ENCODE results near the gene FOXJ2. TPM values are rescaled to one million over a fixed set of nuclear protein-coding genes. Genes with fewer than 3 reads are reported as not detected.
"Not testable (repeated sequence)": the region's sequence is repeated elsewhere in the genome, so short reads cannot be mapped to it uniquely, and the experiment has no call there.

Gene FOXJ2
- total RNA-seq, 1 donor from 2014 or later = 24.0 TPM

DNA sequence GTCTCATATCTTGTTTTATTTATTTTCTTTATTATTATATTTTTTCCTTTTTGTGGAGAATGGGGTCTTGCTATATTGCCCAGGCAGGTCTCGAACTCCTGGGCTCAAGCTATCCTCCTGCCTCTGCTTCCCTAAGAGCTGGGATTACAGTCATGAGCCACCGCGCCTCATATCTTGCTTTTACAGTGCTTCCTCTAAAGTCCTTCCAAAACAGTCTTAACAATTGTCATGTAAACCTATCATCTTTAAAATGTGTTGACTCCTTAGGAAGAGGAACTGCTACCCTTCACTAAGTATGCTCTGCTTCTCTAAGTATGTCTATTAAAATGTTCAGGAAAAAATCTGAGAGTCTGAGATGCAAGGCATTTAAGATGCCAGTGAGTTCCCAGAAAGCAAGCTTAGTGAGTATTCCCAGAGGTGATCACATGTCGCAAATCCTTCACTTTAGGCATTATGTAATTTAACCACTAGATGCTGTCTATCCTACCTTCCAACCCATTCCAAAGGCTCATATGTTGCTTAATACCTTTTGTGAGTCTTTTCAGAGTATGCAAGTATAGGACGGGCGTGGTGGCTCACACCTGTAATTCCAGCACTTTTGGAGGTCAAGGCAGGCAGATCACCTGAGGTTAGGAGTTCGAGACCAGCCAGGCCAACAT lies 19.7 kb upstream of the FOXJ2 start:
- peaks cover 3% of the 10 kb centered on the region for H3K4me1 Mint-ChIP-seq (ENCODE audit: low read depth)
- H3K36me3 Mint-ChIP-seq (ENCODE audit: low read depth) = peaks cover 1% of the 10 kb centered on the region
- H3K9me3 Mint-ChIP-seq (ENCODE audit: low read depth) = no peaks in the 10 kb centered on the region
- no peak overlapping the region for H3K4me3 Mint-ChIP-seq (ENCODE audit: unreplicated experiment)
- H3K27ac Mint-ChIP-seq (ENCODE audit: unreplicated experiment) = no peak overlapping the region
- H3K27me3 Mint-ChIP-seq (ENCODE audit: low read depth) = peaks cover 28% of the 10 kb centered on the region
- DNase-seq (ENCODE audit: low spot score) = no peak
- TF ChIP-seq, protein P1, sequence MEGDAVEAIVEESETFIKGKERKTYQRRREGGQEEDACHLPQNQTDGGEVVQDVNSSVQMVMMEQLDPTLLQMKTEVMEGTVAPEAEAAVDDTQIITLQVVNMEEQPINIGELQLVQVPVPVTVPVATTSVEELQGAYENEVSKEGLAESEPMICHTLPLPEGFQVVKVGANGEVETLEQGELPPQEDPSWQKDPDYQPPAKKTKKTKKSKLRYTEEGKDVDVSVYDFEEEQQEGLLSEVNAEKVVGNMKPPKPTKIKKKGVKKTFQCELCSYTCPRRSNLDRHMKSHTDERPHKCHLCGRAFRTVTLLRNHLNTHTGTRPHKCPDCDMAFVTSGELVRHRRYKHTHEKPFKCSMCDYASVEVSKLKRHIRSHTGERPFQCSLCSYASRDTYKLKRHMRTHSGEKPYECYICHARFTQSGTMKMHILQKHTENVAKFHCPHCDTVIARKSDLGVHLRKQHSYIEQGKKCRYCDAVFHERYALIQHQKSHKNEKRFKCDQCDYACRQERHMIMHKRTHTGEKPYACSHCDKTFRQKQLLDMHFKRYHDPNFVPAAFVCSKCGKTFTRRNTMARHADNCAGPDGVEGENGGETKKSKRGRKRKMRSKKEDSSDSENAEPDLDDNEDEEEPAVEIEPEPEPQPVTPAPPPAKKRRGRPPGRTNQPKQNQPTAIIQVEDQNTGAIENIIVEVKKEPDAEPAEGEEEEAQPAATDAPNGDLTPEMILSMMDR (IDR thresholded peaks at IDR 0.05) = no peak

DNA sequence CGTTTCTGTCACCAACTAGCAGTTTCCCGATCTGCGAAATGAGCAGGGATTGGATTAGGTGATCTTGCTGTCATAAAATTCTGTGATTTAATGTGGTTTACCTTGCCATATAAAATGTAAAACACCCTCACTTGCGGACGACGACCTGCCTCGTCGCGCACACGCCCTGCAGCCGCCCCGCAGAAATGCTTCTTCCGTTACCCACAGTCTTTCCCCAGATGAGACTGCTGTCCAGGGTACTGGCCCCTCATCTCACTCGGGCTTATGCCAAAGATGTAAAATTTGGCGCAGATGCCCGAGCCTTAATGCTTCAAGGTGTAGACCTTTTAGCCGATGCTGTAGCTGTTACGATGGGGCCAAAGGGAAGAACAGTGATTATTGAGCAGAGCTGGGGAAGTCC lies 17.7 kb upstream of the FOXJ2 start:
- H3K9me3 Mint-ChIP-seq (ENCODE audit: low read depth) = no peaks in the 10 kb centered on the region
- H3K4me1 Mint-ChIP-seq (ENCODE audit: low read depth) = peaks cover 7% of the 10 kb centered on the region
- H3K4me3 Mint-ChIP-seq (ENCODE audit: unreplicated experiment) = no peak overlapping the region
- TF ChIP-seq, protein P1 (IDR thresholded peaks at IDR 0.05) = no peak
- H3K27me3 Mint-ChIP-seq (ENCODE audit: low read depth) = peaks cover 28% of the 10 kb centered on the region
- no peak for DNase-seq (ENCODE audit: low spot score)
- H3K36me3 Mint-ChIP-seq (ENCODE audit: low read depth) = peaks cover 1% of the 10 kb centered on the region
- H3K27ac Mint-ChIP-seq (ENCODE audit: unreplicated experiment) = no peak overlapping the region

DNA sequence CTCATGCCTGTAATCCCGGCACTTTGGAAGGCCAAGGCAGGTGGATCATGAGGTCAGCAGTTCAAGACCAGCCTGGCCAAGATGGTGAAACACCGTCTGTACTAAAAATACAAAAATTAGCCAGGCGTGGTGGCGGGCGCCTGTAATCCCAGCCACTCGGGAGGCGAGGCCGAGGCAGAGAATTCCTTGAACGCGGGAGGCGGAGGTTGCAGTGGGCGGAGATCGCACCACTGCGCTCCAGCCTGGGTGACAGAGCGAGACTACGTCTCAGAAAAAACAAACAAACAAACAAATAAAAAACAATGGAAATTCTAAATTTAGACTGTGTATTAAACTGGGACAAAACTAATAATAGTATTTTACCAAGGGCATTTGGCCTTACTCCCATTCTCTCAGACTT lies 14.3 kb upstream of the FOXJ2 start:
- not testable (repeated sequence) for H3K27ac Mint-ChIP-seq (ENCODE audit: unreplicated experiment); DNase-seq (ENCODE audit: low spot score); H3K36me3 Mint-ChIP-seq (ENCODE audit: low read depth); H3K9me3 Mint-ChIP-seq (ENCODE audit: low read depth); H3K4me1 Mint-ChIP-seq (ENCODE audit: low read depth)
- H3K27me3 Mint-ChIP-seq (ENCODE audit: low read depth) = peaks cover 28% of the 10 kb centered on the region
- peak overlapping the region; percentile 35 for H3K4me3 Mint-ChIP-seq (ENCODE audit: unreplicated experiment)

DNA sequence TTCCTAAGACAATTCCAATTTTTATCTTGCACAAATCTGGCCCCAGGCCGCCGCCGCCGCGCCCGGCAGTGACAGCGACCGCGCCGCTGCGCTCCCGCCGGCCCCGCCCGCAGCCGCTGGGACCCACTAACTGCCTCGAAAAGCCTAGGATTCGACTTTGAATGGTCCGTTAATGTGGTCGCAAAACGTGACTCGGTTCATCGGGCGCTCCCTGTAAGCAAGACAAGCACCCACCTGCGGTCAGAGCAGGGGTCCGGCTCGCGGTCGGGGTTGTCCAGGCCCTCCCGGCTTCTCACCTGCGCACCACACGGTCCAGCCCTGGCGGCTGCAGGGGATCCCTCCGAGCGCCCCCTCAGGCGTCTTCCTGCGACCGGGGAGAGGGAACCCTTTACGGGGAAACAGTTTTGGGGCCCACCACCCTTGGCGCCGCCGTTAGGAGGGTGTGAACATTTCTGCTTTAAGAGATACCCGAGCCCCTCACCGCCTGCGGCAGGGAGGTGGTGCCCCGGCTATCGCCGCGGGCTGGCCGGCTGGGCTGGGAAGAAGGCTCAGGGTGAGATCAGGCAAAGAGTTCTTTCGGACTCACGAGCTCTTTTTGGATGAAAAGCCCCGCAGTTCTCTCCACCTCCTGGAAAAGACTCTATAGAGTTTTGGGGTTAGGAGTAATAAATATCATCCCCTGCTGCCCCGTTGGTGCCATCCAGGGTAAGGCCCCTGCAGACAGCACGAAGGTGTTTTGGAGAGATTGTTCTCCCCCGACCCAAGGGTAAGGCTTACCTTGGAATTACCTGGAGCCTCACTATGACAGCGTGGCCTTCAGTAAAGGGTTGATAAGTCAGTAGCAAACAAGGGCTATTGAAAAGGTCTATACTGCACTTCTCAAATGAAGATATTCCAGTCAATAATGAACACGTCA lies 13.6 kb upstream of the FOXJ2 start:
- TF ChIP-seq, protein P1 (IDR thresholded peaks at IDR 0.05) = no peak
- H3K9me3 Mint-ChIP-seq (ENCODE audit: low read depth) = no peaks in the 10 kb centered on the region
- peaks cover 4% of the 10 kb centered on the region for H3K4me1 Mint-ChIP-seq (ENCODE audit: low read depth)
- DNase-seq (ENCODE audit: low spot score) = no peak
- peak overlapping the region; percentile 57 for H3K4me3 Mint-ChIP-seq (ENCODE audit: unreplicated experiment)
- H3K36me3 Mint-ChIP-seq (ENCODE audit: low read depth) = peaks cover 1% of the 10 kb centered on the region
- H3K27ac Mint-ChIP-seq (ENCODE audit: unreplicated experiment) = no peak overlapping the region
- H3K27me3 Mint-ChIP-seq (ENCODE audit: low read depth) = peaks cover 28% of the 10 kb centered on the region

DNA sequence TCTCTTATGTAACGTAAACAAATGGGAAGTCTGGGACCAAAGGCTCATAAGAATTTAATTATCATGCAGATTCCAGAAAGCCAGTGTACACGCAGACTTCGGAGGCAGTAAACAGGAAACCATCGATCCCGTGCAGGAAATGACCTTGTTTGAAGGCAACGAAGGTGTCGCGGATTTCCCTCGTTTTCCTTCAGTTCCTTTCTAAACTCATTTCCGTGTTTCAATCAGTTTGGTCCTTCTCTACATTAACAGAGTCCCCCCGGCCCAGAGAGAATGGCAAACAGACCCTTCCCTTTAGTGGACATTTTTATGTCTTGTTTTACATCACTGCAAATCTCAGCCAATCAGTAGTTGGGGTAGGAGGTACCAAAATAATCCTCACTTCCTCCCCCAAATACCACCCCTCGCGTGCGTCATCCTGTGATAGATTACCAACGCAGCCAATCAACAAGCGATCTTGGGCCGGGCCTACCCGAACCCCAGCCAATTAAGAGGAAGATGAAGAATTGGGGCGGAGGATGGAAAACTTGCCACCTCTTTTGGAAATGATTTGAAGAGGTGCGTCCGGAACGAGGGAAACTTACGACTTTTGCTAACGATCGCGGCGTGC lies 6.1 kb upstream of the FOXJ2 start:
- no peak for DNase-seq (ENCODE audit: low spot score)
- H3K4me1 Mint-ChIP-seq (ENCODE audit: low read depth) = peaks cover 13% of the 10 kb centered on the region
- H3K36me3 Mint-ChIP-seq (ENCODE audit: low read depth) = no peaks in the 10 kb centered on the region
- H3K27ac Mint-ChIP-seq (ENCODE audit: unreplicated experiment) = peak overlapping the region; percentile 99
- H3K27me3 Mint-ChIP-seq (ENCODE audit: low read depth) = no peaks in the 10 kb centered on the region
- peak overlapping the region; percentile 96 for H3K4me3 Mint-ChIP-seq (ENCODE audit: unreplicated experiment)
- no peaks in the 10 kb centered on the region for H3K9me3 Mint-ChIP-seq (ENCODE audit: low read depth)
- TF ChIP-seq, protein P1 (IDR thresholded peaks at IDR 0.05) = no peak
